ENCODE results near the gene ANKMY1. TPM values are rescaled to one million over a fixed set of nuclear protein-coding genes. Genes with fewer than 3 reads are reported as not detected.

ANKMY1 gene
- total and polyA plus RNA-seq, 2 of the 13 experiments (the other 11 are each of a cell fraction or from before 2014, with no cell fraction given) = 11.7 to 18.8 TPM

GRCh38 chr2:240513549-240514287 lies 44.1 kb downstream of the ANKMY1 start (continued):
- TF ChIP-seq, protein P1, sequence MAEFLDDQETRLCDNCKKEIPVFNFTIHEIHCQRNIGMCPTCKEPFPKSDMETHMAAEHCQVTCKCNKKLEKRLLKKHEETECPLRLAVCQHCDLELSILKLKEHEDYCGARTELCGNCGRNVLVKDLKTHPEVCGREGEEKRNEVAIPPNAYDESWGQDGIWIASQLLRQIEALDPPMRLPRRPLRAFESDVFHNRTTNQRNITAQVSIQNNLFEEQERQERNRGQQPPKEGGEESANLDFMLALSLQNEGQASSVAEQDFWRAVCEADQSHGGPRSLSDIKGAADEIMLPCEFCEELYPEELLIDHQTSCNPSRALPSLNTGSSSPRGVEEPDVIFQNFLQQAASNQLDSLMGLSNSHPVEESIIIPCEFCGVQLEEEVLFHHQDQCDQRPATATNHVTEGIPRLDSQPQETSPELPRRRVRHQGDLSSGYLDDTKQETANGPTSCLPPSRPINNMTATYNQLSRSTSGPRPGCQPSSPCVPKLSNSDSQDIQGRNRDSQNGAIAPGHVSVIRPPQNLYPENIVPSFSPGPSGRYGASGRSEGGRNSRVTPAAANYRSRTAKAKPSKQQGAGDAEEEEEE (CRISPR knock-in tag; IDR thresholded peaks at IDR 0.05; ENCODE audit: borderline replicate concordance) = no peak
- no peak for TF ChIP-seq SMAD9 (CRISPR knock-in tag; IDR thresholded peaks at IDR 0.05)
- no peak for TF ChIP-seq ARID2 (CRISPR knock-in tag; IDR thresholded peaks at IDR 0.05; ENCODE audit: borderline replicate concordance)
- TF ChIP-seq GABPB1 (CRISPR knock-in tag; IDR thresholded peaks at IDR 0.05) = no peak
- TF ChIP-seq, protein P2, sequence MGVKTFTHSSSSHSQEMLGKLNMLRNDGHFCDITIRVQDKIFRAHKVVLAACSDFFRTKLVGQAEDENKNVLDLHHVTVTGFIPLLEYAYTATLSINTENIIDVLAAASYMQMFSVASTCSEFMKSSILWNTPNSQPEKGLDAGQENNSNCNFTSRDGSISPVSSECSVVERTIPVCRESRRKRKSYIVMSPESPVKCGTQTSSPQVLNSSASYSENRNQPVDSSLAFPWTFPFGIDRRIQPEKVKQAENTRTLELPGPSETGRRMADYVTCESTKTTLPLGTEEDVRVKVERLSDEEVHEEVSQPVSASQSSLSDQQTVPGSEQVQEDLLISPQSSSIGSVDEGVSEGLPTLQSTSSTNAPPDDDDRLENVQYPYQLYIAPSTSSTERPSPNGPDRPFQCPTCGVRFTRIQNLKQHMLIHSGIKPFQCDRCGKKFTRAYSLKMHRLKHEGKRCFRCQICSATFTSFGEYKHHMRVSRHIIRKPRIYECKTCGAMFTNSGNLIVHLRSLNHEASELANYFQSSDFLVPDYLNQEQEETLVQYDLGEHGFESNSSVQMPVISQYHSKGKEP (CRISPR knock-in tag; IDR thresholded peaks at IDR 0.05) = 0 out of 2 replicates have a peak, but pooled peaks have one; percentile 41
- TF ChIP-seq, protein P3, sequence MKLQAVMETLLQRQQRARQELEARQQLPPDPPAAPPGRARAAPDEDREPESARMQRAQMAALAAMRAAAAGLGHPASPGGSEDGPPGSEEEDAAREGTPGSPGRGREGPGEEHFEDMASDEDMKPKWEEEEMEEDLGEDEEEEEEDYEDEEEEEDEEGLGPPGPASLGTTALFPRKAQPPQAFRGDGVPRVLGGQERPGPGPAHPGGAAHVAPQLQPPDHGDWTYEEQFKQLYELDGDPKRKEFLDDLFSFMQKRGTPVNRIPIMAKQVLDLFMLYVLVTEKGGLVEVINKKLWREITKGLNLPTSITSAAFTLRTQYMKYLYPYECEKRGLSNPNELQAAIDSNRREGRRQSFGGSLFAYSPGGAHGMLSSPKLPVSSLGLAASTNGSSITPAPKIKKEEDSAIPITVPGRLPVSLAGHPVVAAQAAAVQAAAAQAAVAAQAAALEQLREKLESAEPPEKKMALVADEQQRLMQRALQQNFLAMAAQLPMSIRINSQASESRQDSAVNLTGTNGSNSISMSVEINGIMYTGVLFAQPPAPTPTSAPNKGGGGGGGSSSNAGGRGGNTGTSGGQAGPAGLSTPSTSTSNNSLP (IDR thresholded peaks at IDR 0.05; ENCODE audit: low read depth, low read length) = no peak
- TF ChIP-seq MTA1 (CRISPR knock-in tag; IDR thresholded peaks at IDR 0.05; ENCODE audit: borderline replicate concordance) = no peak
- TF ChIP-seq ZMYM3 (CRISPR knock-in tag; IDR thresholded peaks at IDR 0.05) = 0 out of 2 replicates have a peak, but pooled peaks have one; percentile 21
- no peak for TF ChIP-seq KLF9 (CRISPR knock-in tag; IDR thresholded peaks at IDR 0.05; ENCODE audit: low read depth)
- TF ChIP-seq ZNF350 (CRISPR knock-in tag; IDR thresholded peaks at IDR 0.05; ENCODE audit: borderline replicate concordance, low read depth) = 0 out of 2 replicates have a peak, but pooled peaks have one; percentile 36
- no peak for TF ChIP-seq ZNF382 (CRISPR knock-in tag; IDR thresholded peaks at IDR 0.05; ENCODE audit: borderline replicate concordance)
- no peak for TF ChIP-seq ZNF597 (CRISPR knock-in tag; IDR thresholded peaks at IDR 0.05)
- no peak for TF ChIP-seq ZNF292 (CRISPR knock-in tag; IDR thresholded peaks at IDR 0.05; ENCODE audit: borderline replicate concordance, low read depth)
- TF ChIP-seq IRX3 (CRISPR knock-in tag; IDR thresholded peaks at IDR 0.05; ENCODE audit: borderline replicate concordance, low read depth) = no peak
- TF ChIP-seq THRA (CRISPR knock-in tag; IDR thresholded peaks at IDR 0.05; ENCODE audit: borderline replicate concordance) = no peak
- peak; percentile 62; the same call in 1 of the 2 replicates for TF ChIP-seq ZNF788 (CRISPR knock-in tag; IDR thresholded peaks at IDR 0.05; ENCODE audit: borderline replicate concordance)
- no peak for TF ChIP-seq TIGD3 (CRISPR knock-in tag; IDR thresholded peaks at IDR 0.05; ENCODE audit: borderline replicate concordance)
- TF ChIP-seq ZNF484 (CRISPR knock-in tag; IDR thresholded peaks at IDR 0.05; ENCODE audit: borderline replicate concordance, low read depth) = no peak
- no peak for TF ChIP-seq HNRNPK (IDR thresholded peaks at IDR 0.05; ENCODE audit: low read depth, low read length, poor library complexity, severe bottlenecking)

Measured in HepG2 (cell line).